Cardiac fibroblast (primary cell): ENCODE measurements around the gene MAGED1.

Experiments
- DNase-seq, 2 donors: peaks; one replicate each; pipeline versions ENCODE4 v3.0.0 to v3.0.0-alpha.2; 2010; ENCODE audit warnings: low read depth in 2 of 2
- H3K4me3 ChIP-seq, 2 donors: replicated peaks in 1 of 2; 1 replicate in 1 of 2; 2 replicates in 1 of 2; pipeline ENCODE4 v1.5.1; 2011; ENCODE audit warnings: low read depth in 2 of 2, low read length in 2 of 2, mild to moderate bottlenecking in 2 of 2, moderate library complexity in 1 of 2
- TF ChIP-seq, protein P1 (sequence below): IDR thresholded peaks from one replicate; pipeline ENCODE4 v1.5.1; 2011; ENCODE audit warnings: low read depth, mild to moderate bottlenecking, low read length, inconsistent platforms

MAGED1 gene

DNA sequence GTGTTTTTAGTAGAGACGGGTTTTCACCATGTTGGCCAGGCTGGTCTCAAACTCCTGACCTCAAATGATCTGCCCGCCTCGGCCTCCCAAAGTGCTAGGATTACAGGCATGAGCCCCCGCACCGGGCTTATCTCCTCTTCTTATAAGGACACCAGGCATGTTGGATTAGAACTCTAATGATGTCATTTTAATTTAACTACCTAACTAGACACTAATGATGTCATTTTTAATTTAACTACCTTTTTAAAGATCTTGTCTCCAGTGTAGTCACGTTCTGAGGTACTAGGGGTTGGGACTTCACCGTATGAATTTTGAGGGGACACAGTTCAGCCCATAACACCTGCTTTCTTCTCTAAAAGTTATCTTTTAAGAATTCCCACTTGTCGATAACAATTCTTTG is 37.7 kb upstream of the MAGED1 start:
- DNase-seq = no peak
- TF ChIP-seq, protein P1, sequence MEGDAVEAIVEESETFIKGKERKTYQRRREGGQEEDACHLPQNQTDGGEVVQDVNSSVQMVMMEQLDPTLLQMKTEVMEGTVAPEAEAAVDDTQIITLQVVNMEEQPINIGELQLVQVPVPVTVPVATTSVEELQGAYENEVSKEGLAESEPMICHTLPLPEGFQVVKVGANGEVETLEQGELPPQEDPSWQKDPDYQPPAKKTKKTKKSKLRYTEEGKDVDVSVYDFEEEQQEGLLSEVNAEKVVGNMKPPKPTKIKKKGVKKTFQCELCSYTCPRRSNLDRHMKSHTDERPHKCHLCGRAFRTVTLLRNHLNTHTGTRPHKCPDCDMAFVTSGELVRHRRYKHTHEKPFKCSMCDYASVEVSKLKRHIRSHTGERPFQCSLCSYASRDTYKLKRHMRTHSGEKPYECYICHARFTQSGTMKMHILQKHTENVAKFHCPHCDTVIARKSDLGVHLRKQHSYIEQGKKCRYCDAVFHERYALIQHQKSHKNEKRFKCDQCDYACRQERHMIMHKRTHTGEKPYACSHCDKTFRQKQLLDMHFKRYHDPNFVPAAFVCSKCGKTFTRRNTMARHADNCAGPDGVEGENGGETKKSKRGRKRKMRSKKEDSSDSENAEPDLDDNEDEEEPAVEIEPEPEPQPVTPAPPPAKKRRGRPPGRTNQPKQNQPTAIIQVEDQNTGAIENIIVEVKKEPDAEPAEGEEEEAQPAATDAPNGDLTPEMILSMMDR = no peak
- H3K4me3 ChIP-seq = no peak overlapping the region

DNA sequence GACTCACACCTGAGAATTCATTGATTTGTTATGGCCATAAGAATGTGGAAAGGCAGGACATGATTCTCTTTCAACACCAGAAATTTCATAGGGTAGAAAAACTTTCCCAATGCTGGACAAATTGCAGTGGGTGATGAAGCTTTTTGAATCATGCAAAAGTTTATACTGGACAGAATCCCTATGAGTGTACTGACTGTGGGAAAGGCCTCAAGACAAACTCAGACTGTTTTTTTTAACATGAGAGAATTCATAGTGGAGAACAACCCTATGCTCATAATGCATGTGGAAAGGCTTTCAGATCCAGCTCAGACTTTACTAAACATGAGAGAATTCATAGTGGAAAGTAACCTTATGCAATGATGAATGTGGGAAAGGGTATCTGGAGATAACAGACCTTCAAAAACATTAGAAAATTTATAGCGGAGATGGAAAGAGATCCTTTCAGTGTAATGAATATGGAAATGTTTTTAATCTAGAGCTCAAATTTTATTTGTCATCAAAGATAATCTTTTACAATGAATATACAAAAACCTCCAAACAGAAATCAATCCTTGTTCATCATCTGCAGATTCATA is 36.2 kb upstream of the MAGED1 start:
- H3K4me3 ChIP-seq = no peak overlapping the region
- DNase-seq = no peak
- TF ChIP-seq, protein P1 = no peak

DNA sequence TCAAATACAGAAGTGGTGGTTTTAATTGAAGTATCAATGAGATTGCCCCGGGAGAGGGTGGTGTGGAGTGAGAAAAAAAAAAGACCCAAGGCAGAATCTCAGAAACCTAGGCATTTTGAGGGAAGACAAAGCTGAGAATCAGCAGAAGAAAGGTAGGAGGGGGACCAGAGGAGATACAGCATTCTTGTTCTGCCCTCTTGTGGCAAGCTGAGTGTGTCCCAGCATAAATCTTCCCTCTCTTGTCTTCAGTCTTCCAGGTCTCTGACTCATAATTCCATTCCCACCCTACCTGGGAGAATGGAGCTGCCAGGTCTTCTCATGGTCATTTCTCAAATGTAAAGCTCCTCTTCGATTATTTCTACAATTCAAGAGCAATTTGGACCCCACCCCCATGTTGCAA is 32.7 kb upstream of the MAGED1 start:
- DNase-seq = peak; percentile 59
- H3K4me3 ChIP-seq = no peak overlapping the region
- TF ChIP-seq, protein P1 = peak; percentile 51

DNA sequence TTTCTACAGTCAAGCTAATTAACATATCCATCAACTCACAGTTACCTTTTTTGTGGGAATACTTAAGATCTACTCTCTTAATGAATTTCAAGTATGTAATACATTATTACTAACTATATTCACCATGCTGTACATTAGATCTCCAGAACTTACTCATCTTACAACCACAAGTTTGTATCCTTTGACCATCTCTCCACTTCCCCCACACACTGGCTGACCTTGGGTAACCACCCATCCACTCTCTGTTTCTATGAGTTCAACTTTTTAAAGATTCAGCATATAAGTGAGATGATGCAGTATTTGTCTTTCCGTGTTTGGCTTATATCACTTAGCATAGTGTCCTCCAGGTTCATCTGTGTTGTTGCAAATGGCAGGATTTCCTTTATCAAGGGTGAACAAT is 30.5 kb upstream of the MAGED1 start:
- no peak for DNase-seq
- no peak overlapping the region for H3K4me3 ChIP-seq
- TF ChIP-seq, protein P1 = no peak

DNA sequence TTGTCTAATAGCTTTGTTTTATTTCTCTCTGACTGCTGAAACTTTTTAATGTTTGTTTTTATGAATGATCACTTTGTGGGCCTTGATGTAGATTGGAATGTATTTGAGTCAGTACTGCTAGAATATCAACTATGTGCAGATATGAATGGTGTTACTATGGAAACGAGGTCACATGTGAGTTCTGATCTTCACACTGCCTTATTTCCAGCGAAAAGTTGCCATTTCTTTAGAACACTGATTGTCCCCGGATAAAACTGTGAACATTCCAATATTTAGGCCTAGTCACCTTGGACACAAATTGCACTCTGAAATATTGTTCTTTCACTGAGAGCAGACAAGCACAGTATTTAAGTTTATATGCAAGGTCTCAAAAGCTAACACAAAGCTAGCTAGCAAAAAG is 27.2 kb upstream of the MAGED1 start:
- peak; percentile 47 to 51 for DNase-seq
- H3K4me3 ChIP-seq = no peak overlapping the region
- TF ChIP-seq, protein P1 = no peak

DNA sequence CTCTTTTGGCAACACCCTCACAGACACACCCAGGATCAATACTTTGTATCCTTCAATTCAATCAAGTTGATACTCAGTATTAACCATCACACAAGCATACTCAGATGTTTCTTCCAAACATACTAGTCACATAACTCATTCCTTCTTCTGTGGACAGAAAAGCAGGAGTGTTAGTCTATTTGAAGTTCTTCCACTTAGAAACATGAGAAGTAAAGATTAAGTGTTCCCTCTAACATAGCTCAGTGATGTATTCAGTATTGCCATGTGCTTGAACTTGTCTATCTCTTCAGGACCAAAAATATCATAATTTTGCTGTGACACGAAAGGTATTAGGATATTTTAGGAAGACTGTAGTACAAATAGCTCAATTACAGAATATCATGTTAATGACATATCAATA is 25.8 kb upstream of the MAGED1 start:
- no peak overlapping the region for H3K4me3 ChIP-seq
- TF ChIP-seq, protein P1 = no peak
- no peak for DNase-seq

DNA sequence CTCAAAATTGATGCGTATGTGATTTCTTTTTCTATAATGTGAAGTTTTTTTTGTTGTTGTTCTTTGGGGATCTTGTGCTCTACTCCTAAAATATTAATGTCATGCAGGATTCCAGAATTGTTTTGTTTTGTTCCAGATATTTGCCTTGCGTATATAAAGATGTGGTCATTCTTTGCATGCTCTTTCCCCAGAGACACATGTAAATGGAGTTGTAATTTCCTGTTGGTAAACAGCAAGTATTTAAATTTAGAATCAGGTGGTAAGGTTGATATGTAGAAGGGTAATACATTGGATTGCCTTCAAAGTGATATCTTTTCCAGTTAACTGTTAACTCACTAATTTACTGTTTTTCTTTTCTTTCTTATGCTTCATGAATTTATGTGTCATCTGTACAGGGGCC is 23.1 kb upstream of the MAGED1 start:
- DNase-seq = no peak
- no peak overlapping the region for H3K4me3 ChIP-seq
- TF ChIP-seq, protein P1 = no peak
